HG03460 (cell line): ENCODE results near the gene IFIT5.
"Not testable (repeated sequence)": the region's sequence is repeated elsewhere in the genome, so short reads cannot be mapped to it uniquely, and the experiment has no call there.

Experiments
- ATAC-seq: cut with Tn5 transposase; IDR thresholded peaks from one replicate; pipeline ENCODE4 v1.9.1; 2021; ENCODE audit not compliant: unreplicated experiment

Gene IFIT5

GRCh38 chr10:89427629-89428028, 13.3 kb downstream of the IFIT5 start:
- no peak for ATAC-seq

GRCh38 chr10:89428877-89429276, 14.5 kb downstream of the IFIT5 start:
- ATAC-seq = no peak

- ATAC-seq = no peak
Observed at GRCh38 chr10:89431977-89432376, 17.6 kb downstream of the IFIT5 start.

GRCh38 chr10:89438525-89438924, 24.2 kb downstream of the IFIT5 start:
- no peak for ATAC-seq

GRCh38 chr10:89440226-89441009, 26.1 kb downstream of the IFIT5 start:
- ATAC-seq = no peak

- ATAC-seq = no peak
Observed at GRCh38 chr10:89442289-89442688, 27.9 kb downstream of the IFIT5 start.

GRCh38 chr10:89444819-89445218, 30.5 kb downstream of the IFIT5 start:
- not testable (repeated sequence) for ATAC-seq

- ATAC-seq = no peak
Observed at GRCh38 chr10:89450901-89451300, 36.5 kb downstream of the IFIT5 start.

GRCh38 chr10:89452193-89452592, 37.8 kb downstream of the IFIT5 start:
- ATAC-seq = no peak

- ATAC-seq = no peak
Observed at GRCh38 chr10:89454561-89455347, 40.4 kb downstream of the IFIT5 start.

GRCh38 chr10:89458291-89458690, 43.9 kb downstream of the IFIT5 start:
- ATAC-seq = no peak

GRCh38 chr10:89458784-89459183, 44.4 kb downstream of the IFIT5 start:
- no peak for ATAC-seq

GRCh38 chr10:89463846-89464537, 49.6 kb downstream of the IFIT5 start:
- no peak for ATAC-seq

- no peak for ATAC-seq
Observed at GRCh38 chr10:89465196-89465595, 50.8 kb downstream of the IFIT5 start.

- no peak for ATAC-seq
Observed at GRCh38 chr10:89466599-89467035, 52.2 kb downstream of the IFIT5 start.

- ATAC-seq = no peak
Observed at GRCh38 chr10:89468191-89468965, 54.0 kb downstream of the IFIT5 start.

GRCh38 chr10:89469517-89469916, 55.1 kb downstream of the IFIT5 start:
- ATAC-seq = no peak
